Natural killer cell treated with Interleukin-12 subunit alpha and Interleukin-12 subunit beta and Interleukin-15 and Interleukin-18, amount 100 ng/mL, for 72 hours (primary cell): Measurements from ENCODE around the gene LHX1. TPM values are rescaled to one million over a fixed set of nuclear protein-coding genes. Genes with fewer than 3 reads are reported as not detected.

Experiments
- ATAC-seq, 2 donors: fragments of 150-1000 bp; cut with Tn5 transposase in 1 of 2; sonication (Bioruptor Pico), chemical (Tn5 transposase) in 1 of 2; 2 replicates each; pipeline ENCODE4 v1.10.0; 2021
- DNase-seq: peaks from one replicate; pipeline ENCODE4 v3.0.0; 2022; ENCODE audit warnings: low spot score
- H3K27ac Mint-ChIP-seq, 2 donors: 1 replicate in 1 of 2; 2 replicates in 1 of 2; pipeline ENCODE4 v1.8.0; 2022; ENCODE audit warnings: mixed read lengths in 2 of 2, mild to moderate bottlenecking in 1 of 2, moderate library complexity in 1 of 2
- H3K27me3 Mint-ChIP-seq, 2 donors: 1 replicate in 1 of 2; 2 replicates in 1 of 2; pipeline ENCODE4 v1.8.0; 2022; ENCODE audit warnings: mixed read lengths in 2 of 2
- H3K36me3 Mint-ChIP-seq: one replicate; pipeline ENCODE4 v1.8.0; 2022; ENCODE audit warnings: mixed read lengths
- H3K4me1 Mint-ChIP-seq, 2 donors: 1 replicate in 1 of 2; 2 replicates in 1 of 2; pipeline ENCODE4 v1.8.0; 2022; ENCODE audit warnings: low read depth in 2 of 2, mixed read lengths in 2 of 2, mild to moderate bottlenecking in 1 of 2
- H3K4me3 Mint-ChIP-seq: one replicate; pipeline ENCODE4 v1.8.0; 2022; ENCODE audit warnings: mixed read lengths
- H3K9me3 Mint-ChIP-seq: 2 replicates; pipeline ENCODE4 v1.8.0; 2022; ENCODE audit warnings: mixed read lengths
- total RNA-seq, 2 donors: library from RNA; stranded (reverse); gene quantifications; one replicate each; pipeline ENCODE4 v1.2.3, GENCODE V29; 2022

The LHX1 gene
- total RNA-seq, 2 donors from 2014 or later = 0.24 TPM; not detected in 1

DNA sequence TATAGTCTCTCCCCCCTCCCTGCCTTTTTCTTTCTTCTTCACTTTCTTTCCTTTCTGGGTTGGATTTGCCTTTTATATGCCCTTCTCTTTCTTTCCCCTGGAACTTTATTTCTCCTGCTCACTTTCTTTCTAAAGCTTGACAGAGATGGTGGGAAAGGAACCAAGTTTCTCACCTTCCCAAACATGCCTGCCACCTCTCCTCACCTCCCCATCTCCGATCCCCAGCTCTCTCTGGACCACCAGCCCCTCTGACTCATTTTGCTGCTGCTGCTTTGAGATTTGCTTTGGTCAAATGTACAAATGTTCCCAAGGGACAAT lies 6.7 kb upstream of the LHX1 start:
- Mint-ChIP-seq H3K36me3 (no peaks in the 10 kb centered on the region), H3K27me3 (peaks cover 66 to 81% of the 10 kb centered on the region in 2 donors), H3K27ac (no peak overlapping the region), H3K4me3 (no peak overlapping the region), H3K9me3 (no peaks in the 10 kb centered on the region), H3K4me1 (peaks cover 28 to 40% of the 10 kb centered on the region in 2 donors)
- ATAC-seq = no peak
- DNase-seq = no peak

DNA sequence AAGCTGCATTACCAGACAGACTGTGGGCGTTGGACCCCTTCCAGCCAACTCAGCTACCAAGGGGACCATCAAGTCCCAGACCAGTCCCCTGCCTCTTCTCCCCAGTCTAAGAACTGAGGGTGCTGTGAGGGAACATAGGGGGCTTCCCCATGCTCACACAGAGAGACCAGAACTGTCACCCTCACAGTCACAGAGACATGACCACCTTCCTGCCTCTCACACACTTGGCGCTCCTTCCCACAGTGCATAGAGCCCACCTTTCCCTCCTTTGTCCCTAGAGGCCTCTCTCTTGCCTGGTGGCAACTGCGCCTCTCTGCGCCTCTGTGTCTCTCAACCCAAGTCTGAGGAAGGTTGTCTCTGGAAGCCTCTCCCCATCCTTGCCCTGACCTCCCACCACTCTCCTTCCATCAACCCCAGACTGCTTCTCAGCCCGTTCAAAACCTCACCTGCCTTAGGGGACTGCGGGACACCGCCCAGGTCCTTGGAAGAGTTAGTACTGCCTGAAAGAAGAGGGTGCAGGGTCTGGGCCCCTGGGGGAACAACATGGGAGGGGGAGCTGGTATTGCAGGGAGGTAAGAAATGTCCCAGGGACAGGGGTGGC lies 6.1 kb upstream of the LHX1 start:
- Mint-ChIP-seq H3K36me3 (no peaks in the 10 kb centered on the region), H3K4me3 (no peak overlapping the region), H3K27me3 (peaks cover 68 to 75% of the 10 kb centered on the region in 2 donors), H3K9me3 (no peaks in the 10 kb centered on the region), H3K27ac (no peak overlapping the region), H3K4me1 (peaks cover 28 to 44% of the 10 kb centered on the region in 2 donors)
- ATAC-seq (no peak), DNase-seq (no peak)

DNA sequence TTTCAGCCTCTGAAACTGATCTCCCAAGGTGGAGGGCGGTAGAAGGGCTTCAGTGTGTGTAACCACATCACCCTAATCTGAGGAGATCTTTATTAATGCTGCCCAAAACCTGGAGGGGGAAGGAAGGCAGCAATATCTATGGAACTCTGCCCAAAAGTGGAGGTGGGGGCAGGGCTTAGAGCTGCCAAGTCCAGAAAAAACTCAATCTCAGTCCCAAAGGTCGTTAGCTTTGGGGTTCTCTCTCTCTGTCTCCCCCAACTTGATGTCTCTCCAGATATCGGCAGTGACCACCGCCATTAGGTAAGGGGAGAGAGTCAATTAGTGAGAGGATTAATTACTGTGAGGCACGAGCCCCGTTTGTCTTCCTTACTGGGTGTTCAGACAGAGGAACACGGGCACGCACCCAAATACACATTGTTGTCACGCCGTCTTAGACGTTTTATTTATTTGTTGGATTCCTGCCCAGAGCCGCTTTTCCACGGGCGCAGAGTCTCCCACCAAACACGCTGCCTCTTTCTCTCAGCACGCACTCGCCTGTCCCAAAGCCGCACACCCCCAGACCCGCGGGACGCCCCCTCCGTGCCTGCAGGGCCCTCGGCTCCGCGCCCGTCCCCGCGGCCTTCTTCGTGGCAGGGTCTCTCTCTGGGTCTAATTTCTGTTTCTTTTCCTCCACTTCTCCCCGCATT lies 5.4 kb upstream of the LHX1 start:
- H3K36me3 Mint-ChIP-seq = no peaks in the 10 kb centered on the region
- H3K4me1 Mint-ChIP-seq = peaks cover 28 to 45% of the 10 kb centered on the region in 2 donors
- no peak overlapping the region for H3K27ac Mint-ChIP-seq
- ATAC-seq = no peak
- no peaks in the 10 kb centered on the region for H3K9me3 Mint-ChIP-seq
- H3K4me3 Mint-ChIP-seq = peak overlapping the region; percentile 62
- no peak for DNase-seq
- H3K27me3 Mint-ChIP-seq = peaks cover 66 to 74% of the 10 kb centered on the region in 2 donors

GRCh38 chr17:36932383-36932693 lies 4.9 kb upstream of the LHX1 start:
- DNase-seq (no peak), ATAC-seq (no peak)
- H3K27ac Mint-ChIP-seq = no peak overlapping the region
- no peaks in the 10 kb centered on the region for H3K36me3 Mint-ChIP-seq
- H3K4me1 Mint-ChIP-seq = peaks cover 28 to 50% of the 10 kb centered on the region in 2 donors
- H3K27me3 Mint-ChIP-seq = peaks cover 69 to 77% of the 10 kb centered on the region in 2 donors
- H3K9me3 Mint-ChIP-seq = no peaks in the 10 kb centered on the region
- H3K4me3 Mint-ChIP-seq = peak overlapping the region; percentile 62

- DNase-seq (no peak), ATAC-seq (no peak)
- peaks cover 28 to 53% of the 10 kb centered on the region in 2 donors for H3K4me1 Mint-ChIP-seq
These were observed 4.4 kb upstream of the LHX1 start for GRCh38 chr17:36932694-36933511.

GRCh38 chr17:36933512-36934143 lies 3.6 kb upstream of the LHX1 start:
- Mint-ChIP-seq H3K27ac (no peak overlapping the region), H3K4me3 (peak overlapping the region; percentile 67), H3K36me3 (no peaks in the 10 kb centered on the region), H3K4me1 (peaks cover 24 to 53% of the 10 kb centered on the region in 2 donors), H3K27me3 (peaks cover 69 to 73% of the 10 kb centered on the region in 2 donors), H3K9me3 (no peaks in the 10 kb centered on the region)
- DNase-seq (no peak), ATAC-seq (no peak)

More at GRCh38 chr17:36932694-36933511, 4.4 kb upstream of the LHX1 start:
- H3K4me3 Mint-ChIP-seq = peak overlapping the region; percentile 62
- H3K27me3 Mint-ChIP-seq = peaks cover 71 to 77% of the 10 kb centered on the region in 2 donors
- H3K9me3 Mint-ChIP-seq = no peaks in the 10 kb centered on the region
- H3K27ac Mint-ChIP-seq = no peak overlapping the region
- no peaks in the 10 kb centered on the region for H3K36me3 Mint-ChIP-seq

GRCh38 chr17:36934144-36934691 lies 3.1 kb upstream of the LHX1 start:
- Mint-ChIP-seq H3K4me1 (peaks cover 23 to 52% of the 10 kb centered on the region in 2 donors), H3K27me3 (peaks cover 69 to 73% of the 10 kb centered on the region in 2 donors), H3K36me3 (no peaks in the 10 kb centered on the region), H3K9me3 (no peaks in the 10 kb centered on the region), H3K4me3 (peak overlapping the region; percentile 67), H3K27ac (no peak overlapping the region)
- DNase-seq (no peak), ATAC-seq (no peak)

DNA sequence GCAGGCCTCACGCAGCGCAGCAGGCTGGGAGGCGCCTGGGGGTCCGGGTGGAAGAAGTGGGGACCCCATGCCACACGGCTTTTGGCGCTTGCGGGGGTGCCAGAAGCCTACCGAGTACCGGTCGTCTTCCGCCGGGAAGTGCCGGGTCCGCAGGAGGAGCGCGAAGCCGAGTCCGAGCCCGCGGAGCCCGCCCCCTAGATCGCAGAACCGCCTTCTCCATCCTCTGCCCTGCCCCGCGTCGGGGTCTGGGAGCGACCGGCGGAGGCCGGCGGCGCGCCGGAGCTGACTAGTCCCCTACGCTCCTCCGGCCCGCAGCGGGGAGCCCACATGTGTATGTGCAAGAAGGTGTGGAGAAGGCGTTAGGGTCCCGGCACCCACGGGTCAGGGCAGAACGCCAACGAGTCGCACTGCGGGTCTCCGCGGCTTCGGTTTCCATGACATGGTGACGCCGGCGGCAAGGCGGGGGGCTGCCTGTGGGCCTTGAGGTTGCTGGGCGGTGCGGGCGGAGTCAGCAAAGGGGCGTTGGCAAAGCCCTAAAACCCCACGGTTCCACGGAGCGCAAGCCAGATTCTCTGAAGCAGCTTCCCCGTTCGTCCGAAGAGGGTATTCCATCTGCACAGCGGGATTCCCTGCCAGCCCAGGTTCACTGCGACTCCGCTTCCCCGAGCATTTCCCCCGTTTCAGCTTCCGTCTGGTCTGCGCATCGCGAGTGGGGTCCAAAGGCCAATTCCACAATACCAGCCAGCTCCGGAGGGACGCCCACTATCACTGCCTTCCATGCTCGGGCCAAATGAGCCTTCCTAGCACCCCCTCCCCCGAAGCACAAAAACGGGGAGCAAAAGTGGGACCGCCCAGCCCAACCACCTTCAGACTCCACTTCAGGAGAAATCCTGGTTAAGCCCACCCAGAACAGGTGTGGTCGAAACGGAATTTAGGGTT lies 2.3 kb upstream of the LHX1 start:
- ATAC-seq (peak in 1 of 2 donors; percentile 59), DNase-seq (no peak)
- Mint-ChIP-seq H3K4me3 (peak overlapping the region; percentile 86), H3K9me3 (no peaks in the 10 kb centered on the region), H3K27me3 (peaks cover 64 to 72% of the 10 kb centered on the region in 2 donors), H3K27ac (no peak overlapping the region), H3K36me3 (no peaks in the 10 kb centered on the region), H3K4me1 (peaks cover 26 to 55% of the 10 kb centered on the region in 2 donors)

GRCh38 chr17:36935671-36936454 lies 1.4 kb upstream of the LHX1 start:
- H3K27ac Mint-ChIP-seq = no peak overlapping the region
- no peaks in the 10 kb centered on the region for H3K36me3 Mint-ChIP-seq
- H3K4me3 Mint-ChIP-seq = peak overlapping the region; percentile 86
- peaks cover 29 to 56% of the 10 kb centered on the region in 2 donors for H3K4me1 Mint-ChIP-seq
- DNase-seq = no peak
- peaks cover 62 to 72% of the 10 kb centered on the region in 2 donors for H3K27me3 Mint-ChIP-seq
- no peak for ATAC-seq
- H3K9me3 Mint-ChIP-seq = no peaks in the 10 kb centered on the region

DNA sequence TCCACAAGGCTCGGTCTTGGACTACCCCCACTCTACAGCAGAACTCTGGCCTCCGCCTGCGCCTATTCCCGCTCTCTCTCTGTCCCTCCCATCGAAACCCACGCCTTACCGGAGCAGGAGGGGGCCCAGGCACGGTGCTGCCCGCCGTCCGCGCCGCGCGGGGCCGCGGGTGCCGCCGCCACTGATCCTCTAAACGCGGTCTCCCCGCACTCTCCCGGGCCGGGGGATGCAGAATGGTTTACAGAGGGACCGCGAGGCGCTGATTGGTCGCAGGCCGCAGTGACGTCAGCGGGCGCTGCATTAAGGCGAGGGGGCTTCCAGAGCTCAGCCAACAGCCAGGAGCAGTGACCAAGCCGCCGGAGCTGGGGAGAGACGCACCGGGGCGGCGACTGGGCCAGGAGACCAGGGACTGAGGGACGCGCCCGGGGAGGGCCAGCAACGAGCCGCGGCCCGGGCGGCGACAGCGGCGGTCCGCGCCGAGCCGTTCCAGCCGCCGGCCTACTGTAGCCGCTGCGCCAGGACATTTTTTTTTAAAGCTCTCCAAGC lies 747 bp upstream of the LHX1 start:
- DNase-seq (no peak), ATAC-seq (no peak)
- Mint-ChIP-seq H3K4me1 (peaks cover 32 to 58% of the 10 kb centered on the region in 2 donors), H3K9me3 (no peaks in the 10 kb centered on the region), H3K36me3 (no peaks in the 10 kb centered on the region), H3K27me3 (peaks cover 61 to 70% of the 10 kb centered on the region in 2 donors), H3K27ac (no peak overlapping the region), H3K4me3 (peak overlapping the region; percentile 86)

DNA sequence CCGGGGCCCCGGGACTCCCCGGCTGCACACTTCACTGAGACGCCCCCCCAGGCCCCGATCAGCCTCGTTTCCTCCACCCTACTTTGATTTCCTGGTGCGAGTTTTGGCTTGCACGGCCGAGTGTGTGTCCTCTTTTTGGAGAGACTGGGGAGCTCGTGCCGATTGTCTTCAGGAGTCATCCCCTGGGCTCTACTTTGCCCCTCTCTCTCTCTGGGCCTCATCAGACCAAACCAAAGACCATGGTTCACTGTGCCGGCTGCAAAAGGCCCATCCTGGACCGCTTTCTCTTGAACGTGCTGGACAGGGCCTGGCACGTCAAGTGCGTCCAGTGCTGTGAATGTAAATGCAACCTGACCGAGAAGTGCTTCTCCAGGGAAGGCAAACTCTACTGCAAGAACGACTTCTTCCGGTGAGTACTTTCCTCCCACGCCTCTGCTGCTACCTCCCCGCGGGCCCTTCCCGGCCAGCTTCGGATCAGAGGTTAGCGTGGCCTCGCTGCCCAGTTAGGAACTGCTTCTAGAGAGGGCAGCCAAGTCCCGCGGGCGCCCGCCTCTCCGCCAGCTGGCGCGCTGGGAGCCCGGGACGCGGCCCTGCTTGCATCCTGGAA lies 787 bp downstream of the LHX1 start:
- no peak for ATAC-seq
- H3K27ac Mint-ChIP-seq = peak overlapping the region in 1 of 2 donors; percentile 62
- H3K36me3 Mint-ChIP-seq = no peaks in the 10 kb centered on the region
- H3K4me1 Mint-ChIP-seq = peaks cover 28 to 49% of the 10 kb centered on the region in 2 donors
- peaks cover 51 to 59% of the 10 kb centered on the region in 2 donors for H3K27me3 Mint-ChIP-seq
- no peak for DNase-seq
- no peaks in the 10 kb centered on the region for H3K9me3 Mint-ChIP-seq
- H3K4me3 Mint-ChIP-seq = peak overlapping the region; percentile 86
